PC-3 (cell line): ENCODE results near the gene FKBP1C. TPM values are rescaled to one million over a fixed set of nuclear protein-coding genes. Genes with fewer than 3 reads are reported as not detected.

ENCODE experiments used
- ATAC-seq: fragments of 200-7000 bp; cut with Tn5 transposase; 2 replicates; pipeline ENCODE4 v1.9.1; 2020; ENCODE audit warnings: mild to moderate bottlenecking, moderate library complexity
- BruUV-seq: library from RNA; stranded (reverse); fragments of 400-500 nt; replicated peaks from 2 replicates; lab custom pipeline; 2021; lab: Mats Ljungman, UMichigan
- CTCF ChIA-PET: fragments of 300-600 bp; sonication (Branson Sonifier 250); formaldehyde crosslinking; loops from one replicate; lab custom pipeline; 2022; ENCODE audit warnings: antibody characterized with exemption; lab: Charles Lee
- POLR2A ChIA-PET: fragments of 300-600 bp; sonication (Branson Sonifier 250); formaldehyde crosslinking; loops from one replicate; lab custom pipeline; 2022; ENCODE audit warnings: antibody characterized with exemption; ENCODE audit not compliant: unreplicated experiment; lab: Charles Lee
- DNase-seq: peaks from one replicate; pipeline ENCODE4 v3.0.0-alpha.2; 2015
- H2AFZ ChIP-seq: fragments of 300-600 bp; sonication (generic); 2 replicates; pipeline ENCODE4 v1.6.0; 2016; ENCODE audit warnings: antibody characterized with exemption, low read length
- H3F3A ChIP-seq: fragments of 300-600 bp; sonication (generic); one replicate; pipeline ENCODE4 v1.6.0; 2017; ENCODE audit warnings: antibody characterized with exemption, low read length, control low read depth, mild to moderate bottlenecking; ENCODE audit not compliant: unreplicated experiment
- H3K27ac ChIP-seq: fragments of 300-600 bp; sonication (generic); 2 replicates; pipeline ENCODE4 v1.5.1; 2016; ENCODE audit warnings: mild to moderate bottlenecking, low read length
- H3K27me3 ChIP-seq: fragments of 300-600 bp; sonication (generic); 2 replicates; pipeline ENCODE4 v1.6.1; 2016; ENCODE audit warnings: low read length, mixed read lengths
- H3K36me3 ChIP-seq: fragments of 300-600 bp; sonication (generic); 2 replicates; pipeline ENCODE4 v1.6.1; 2016; ENCODE audit warnings: low read depth, mixed run types, low read length, mixed read lengths
- H3K4me1 ChIP-seq: fragments of 300-600 bp; sonication (generic); 2 replicates; pipeline ENCODE4 v1.5.1; 2016; ENCODE audit warnings: low read length; ENCODE audit not compliant: insufficient read depth
- H3K4me2 ChIP-seq: fragments of 300-600 bp; sonication (generic); 2 replicates; pipeline ENCODE4 v1.6.0; 2016; ENCODE audit warnings: low read length
- H3K4me3 ChIP-seq: fragments of 300-600 bp; sonication (generic); 2 replicates; pipeline ENCODE4 v1.5.1; 2016; ENCODE audit warnings: mild to moderate bottlenecking, low read length, mixed read lengths
- H3K79me2 ChIP-seq: fragments of 300-600 bp; sonication (generic); 2 replicates; pipeline ENCODE4 v1.6.1; 2017; ENCODE audit warnings: low read length, mixed read lengths
- H3K9ac ChIP-seq: fragments of 300-600 bp; sonication (generic); 2 replicates; pipeline ENCODE4 v1.6.0; 2016; ENCODE audit warnings: mild to moderate bottlenecking, low read length
- H3K9me2 ChIP-seq: fragments of 300-600 bp; sonication (generic); replicated peaks from 2 replicates; pipeline ENCODE4 v1.6.1; 2016; ENCODE audit warnings: mixed run types, low read length, mixed read lengths
- H3K9me3 ChIP-seq: fragments of 300-600 bp; sonication (generic); 2 replicates; pipeline ENCODE4 v1.6.1; 2016; ENCODE audit warnings: low read length, mixed read lengths
- H4K20me1 ChIP-seq: fragments of 300-600 bp; sonication (generic); 2 replicates; pipeline ENCODE4 v1.6.1; 2016; ENCODE audit warnings: low read length, mixed read lengths
- CTCF ChIP-seq: fragments of 300-600 bp; sonication (generic); conservative IDR thresholded peaks from 2 replicates; pipeline ENCODE4 v1.5.1; 2017; ENCODE audit warnings: antibody characterized with exemption, low read depth, mild to moderate bottlenecking, low read length
- EZH2 ChIP-seq: fragments of 300-600 bp; sonication (generic); IDR thresholded peaks from one replicate; pipeline ENCODE4 v1.6.1; 2017; ENCODE audit warnings: antibody characterized with exemption, mild to moderate bottlenecking, low read length; ENCODE audit not compliant: unreplicated experiment
- EZH2phosphoT487 ChIP-seq: fragments of 300-600 bp; sonication (generic); IDR thresholded peaks from 2 replicates; pipeline ENCODE4 v1.6.1; 2018; ENCODE audit warnings: mild to moderate bottlenecking, antibody characterized with exemption, low read length, borderline replicate concordance
- intact Hi-C: fragments of 100-400 bp; cut with micrococcal nuclease; formaldehyde crosslinking; loops from 2 replicates; pipeline ENCODE4 v1.9.0; 2023
- total RNA-seq: library from RNA; depleted of rRNA; stranded (reverse); fragments of >200 nt; gene quantifications from 2 replicates; pipeline ENCODE4 v1.2.3, GENCODE V29; 2014

The FKBP1C gene
- total RNA-seq, 1 experiment from 2014 or later = 1.9 TPM

- Histone ChIP-seq H3K9me2 (no peaks in the 10 kb centered on the region), H3K4me2 (no peak overlapping the region), H3K36me3 (no peaks in the 10 kb centered on the region), H3F3A (no peaks in the 10 kb centered on the region), H3K27me3 (no peaks in the 10 kb centered on the region), H3K4me3 (no peak overlapping the region), H2AFZ (no peak overlapping the region), H3K27ac (no peak overlapping the region), H3K9me3 (no peaks in the 10 kb centered on the region), H4K20me1 (no peaks in the 10 kb centered on the region), H3K79me2 (no peaks in the 10 kb centered on the region), H3K4me1 (no peaks in the 10 kb centered on the region), H3K9ac (no peak overlapping the region)
- DNase-seq = no peak
- POLR2A ChIA-PET = no interaction called here
- no peak for TF ChIP-seq EZH2phosphoT487
- no peak for TF ChIP-seq CTCF
- no peak for TF ChIP-seq EZH2
- ATAC-seq = no peak
- intact Hi-C loops = no loop called here
- CTCF ChIA-PET = no interaction called here
- BruUV-seq = no TSS peak
These were observed 35.1 kb upstream of the FKBP1C start for GRCh38 chr6:63176181-63176580.

GRCh38 chr6:63180367-63180766 lies 30.9 kb upstream of the FKBP1C start:
- POLR2A ChIA-PET = no interaction called here

More at GRCh38 chr6:63180367-63180766, 30.9 kb upstream of the FKBP1C start:
- CTCF ChIA-PET = no interaction called here
- Histone ChIP-seq H3K36me3 (no peaks in the 10 kb centered on the region), H3K4me3 (no peak overlapping the region), H3K4me1 (no peaks in the 10 kb centered on the region), H3F3A (no peaks in the 10 kb centered on the region), H3K9me3 (no peaks in the 10 kb centered on the region), H3K79me2 (no peaks in the 10 kb centered on the region), H3K27ac (no peak overlapping the region), H3K4me2 (no peak overlapping the region), H3K9me2 (no peaks in the 10 kb centered on the region), H3K9ac (no peak overlapping the region), H4K20me1 (no peaks in the 10 kb centered on the region), H2AFZ (no peak overlapping the region), H3K27me3 (no peaks in the 10 kb centered on the region)
- DNase-seq (no peak), ATAC-seq (no peak)
- no TSS peak for BruUV-seq
- TF ChIP-seq CTCF = no peak
- no peak for TF ChIP-seq EZH2
- TF ChIP-seq EZH2phosphoT487 = no peak
- intact Hi-C loops = no loop called here
